CD4-positive, alpha-beta T cell treated with Interleukin-6 at 100 ng/mL for 8 hours (primary cell): ENCODE results near the gene PHF19.

Source experiments
- DNase-seq: peaks from one replicate; pipeline ENCODE4 v3.0.0-alpha.2; 2020; ENCODE audit warnings: mixed read lengths, low spot score

Gene PHF19

DNA sequence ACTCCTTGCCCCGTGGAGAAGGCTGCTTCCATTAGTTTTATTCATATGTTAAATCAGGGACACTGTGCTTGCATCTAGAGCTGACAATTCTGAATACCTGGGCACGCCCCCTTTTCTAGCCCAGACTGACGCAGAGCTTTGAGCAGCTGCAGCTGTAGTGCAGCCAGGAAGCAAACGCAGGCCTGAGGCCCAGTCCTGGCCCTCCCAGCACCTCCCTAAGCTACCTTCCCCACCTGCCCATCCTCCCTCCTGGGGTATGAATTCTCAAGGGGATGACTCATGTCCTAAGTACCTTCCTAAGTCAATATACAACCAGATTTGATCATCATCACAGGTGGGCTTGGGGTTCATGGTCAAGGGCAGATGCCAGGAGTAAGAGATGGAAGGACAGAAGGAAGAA, 3.5 kb downstream of the PHF19 start:
- DNase-seq, result peak; percentile 27

DNA sequence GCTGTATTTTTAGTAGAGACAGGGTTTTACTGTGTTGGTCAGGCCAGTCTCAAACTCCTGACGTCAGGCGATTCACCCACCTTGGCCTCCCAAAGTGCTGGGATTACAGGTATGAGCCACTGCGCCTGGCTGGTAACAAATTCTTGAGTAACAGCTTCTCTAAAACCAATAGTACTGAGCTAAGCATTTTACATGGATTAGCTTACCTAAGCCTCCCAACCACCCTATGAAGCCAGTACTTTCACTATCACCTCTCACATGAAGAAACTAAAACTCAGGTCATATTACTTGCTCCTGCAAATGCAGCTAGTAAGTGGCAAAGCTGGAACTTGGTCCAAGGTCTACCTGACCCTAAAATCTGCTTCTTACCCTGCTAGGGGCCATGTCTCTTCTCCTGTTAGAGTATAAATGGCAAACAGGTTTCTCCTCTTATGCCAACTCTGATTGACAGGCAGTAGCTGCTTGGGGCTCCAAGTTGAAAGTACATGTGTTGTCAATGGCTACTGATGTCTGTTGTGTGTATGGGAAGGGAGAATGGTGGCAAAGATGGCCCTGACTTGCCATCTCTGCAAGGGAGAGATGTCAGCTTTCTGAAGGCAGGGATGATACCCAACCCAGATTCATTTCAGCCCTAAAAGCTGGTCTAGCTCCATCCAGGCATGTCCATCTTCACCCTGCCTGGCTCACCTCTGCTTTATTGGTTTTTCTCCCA, 4.0 kb downstream of the PHF19 start:
- DNase-seq, result no peak

DNA sequence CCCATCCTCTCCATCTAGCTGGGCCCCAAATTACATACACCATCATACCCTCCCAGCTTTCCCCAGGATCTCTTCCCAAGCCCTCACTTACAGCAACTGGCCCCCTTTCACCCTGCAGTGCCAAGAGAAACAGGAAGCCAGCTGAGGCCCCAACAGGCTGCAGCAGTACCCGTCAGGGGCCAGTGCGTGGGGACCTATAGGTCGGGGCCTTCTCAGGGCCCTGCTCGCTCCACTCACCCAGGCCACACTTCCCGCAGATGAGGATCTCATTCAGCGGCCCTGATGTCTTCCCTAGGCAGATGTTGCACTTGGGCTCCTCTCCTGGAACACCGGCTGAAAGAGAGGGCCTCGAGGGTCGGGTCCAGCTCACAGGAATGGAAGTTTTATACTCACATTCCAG, 6.8 kb downstream of the PHF19 start:
- DNase-seq, result no peak

DNA sequence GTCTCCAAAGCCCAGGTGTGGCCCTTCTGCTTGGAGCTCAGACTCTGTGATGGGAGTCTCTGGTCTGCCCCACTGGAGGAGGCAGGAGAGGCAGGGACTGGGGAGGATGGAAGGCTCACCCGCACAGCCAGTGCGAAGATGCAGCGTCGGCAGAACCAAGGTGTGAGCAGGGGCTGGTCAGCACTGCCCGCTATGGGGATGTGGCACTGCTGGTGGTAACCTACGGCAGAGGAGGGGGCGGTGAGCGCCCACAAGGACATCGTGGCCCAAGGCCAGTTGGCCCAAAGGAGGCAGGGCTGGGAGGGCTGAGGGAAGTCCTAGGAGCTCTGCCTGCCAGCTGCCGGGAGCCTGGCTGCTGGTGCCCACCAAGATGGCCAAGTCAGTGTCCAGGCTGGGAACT, 7.3 kb downstream of the PHF19 start:
- DNase-seq, result no peak

DNA sequence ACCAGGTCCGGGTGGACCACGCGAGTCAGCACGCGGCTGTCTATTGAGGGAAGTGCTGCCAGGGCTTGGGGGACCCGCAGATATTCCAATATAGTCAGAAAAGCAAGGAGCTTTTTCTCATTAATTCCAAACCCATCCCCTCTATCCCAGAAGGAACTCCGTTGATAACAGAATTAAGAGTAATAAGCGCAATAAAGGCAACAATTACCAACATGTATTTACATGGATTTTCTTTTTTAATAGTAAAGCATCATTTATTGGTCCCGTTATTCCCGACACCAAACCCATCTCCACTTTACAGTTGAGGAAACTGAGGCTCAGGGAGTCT, 7.7 kb downstream of the PHF19 start:
- DNase-seq, result no peak

DNA sequence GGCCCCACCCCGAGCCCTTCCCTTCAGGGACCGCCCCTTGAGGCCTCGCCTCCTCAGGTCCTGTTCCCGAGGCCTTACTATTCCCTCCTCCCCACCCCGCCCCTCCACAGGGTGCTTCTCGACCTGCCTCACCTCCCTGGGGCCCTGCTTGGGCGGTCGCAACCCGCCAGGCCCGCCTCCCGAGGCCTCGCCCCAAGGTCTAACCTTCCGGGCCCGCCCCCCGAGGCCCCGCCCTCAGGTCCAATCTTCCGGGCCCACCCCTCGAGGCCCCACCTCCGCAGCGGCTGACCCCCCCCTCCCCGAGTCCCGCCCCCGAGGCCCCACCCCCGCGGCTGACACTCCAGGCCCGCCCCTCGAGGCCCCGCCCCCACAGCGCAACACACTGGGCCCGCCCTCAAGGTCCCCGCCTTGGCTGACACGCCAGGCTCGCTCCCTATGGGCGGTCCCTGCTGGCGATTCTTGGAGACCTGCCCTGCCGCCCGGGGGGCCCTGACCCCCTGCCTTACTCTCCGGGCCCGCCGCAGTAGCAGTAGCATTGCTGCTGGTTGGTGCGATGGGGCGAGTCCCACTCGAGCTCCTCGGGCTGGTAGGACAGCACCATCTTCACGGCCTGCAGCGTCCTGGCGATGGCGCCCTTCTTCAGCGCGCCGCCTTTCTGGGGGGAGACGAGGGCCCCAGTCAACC, 8.2 kb downstream of the PHF19 start:
- peak; percentile 98 for DNase-seq

DNA sequence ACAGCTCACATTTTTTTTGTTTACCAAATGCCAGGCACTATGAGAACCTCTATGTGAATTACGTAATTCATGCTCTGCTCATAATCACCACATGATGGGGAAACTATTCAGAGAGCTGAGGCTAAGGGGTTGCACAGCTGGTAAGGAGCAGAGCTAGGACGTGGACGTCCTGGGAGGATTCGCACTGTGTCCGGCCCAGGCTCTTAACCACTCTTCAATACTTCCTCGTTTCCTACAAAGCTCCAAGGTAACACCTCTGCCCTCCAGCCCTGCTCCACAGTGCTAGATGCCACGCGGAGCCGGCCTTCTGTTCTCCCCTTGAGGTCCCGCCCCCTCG, 8.7 kb downstream of the PHF19 start:
- no peak for DNase-seq

DNA sequence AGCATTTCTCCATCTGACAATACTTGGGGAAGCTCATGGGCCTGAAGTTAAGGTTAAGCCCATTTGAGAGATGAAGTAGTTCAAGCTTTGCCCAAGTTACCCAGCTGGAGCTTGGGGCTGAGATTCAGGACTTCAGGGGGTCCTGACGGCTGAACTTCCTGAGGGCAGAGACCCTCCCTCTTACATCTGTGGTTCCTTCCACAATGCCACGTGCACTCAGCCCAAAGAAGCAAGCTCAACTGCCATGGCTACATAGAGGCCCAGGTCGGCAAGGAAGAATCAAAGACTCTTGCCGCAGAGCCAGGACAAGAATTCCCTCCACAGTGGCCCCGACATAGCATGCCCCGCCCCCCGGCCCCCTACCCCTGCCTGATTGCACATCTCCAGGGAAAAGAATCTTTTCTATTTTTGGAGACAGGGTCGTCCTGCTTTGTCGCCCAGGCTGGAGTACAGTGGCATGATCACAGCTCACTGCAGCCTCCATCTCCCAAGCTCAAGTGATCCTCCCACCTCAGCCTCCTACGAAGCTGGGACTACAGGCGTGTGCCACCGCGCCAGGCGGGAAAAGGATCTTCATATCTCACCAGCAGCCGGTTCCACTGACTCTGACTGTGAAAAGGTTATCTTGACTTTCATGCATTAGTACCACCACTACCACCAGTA, 9.2 kb downstream of the PHF19 start:
- no peak for DNase-seq

DNA sequence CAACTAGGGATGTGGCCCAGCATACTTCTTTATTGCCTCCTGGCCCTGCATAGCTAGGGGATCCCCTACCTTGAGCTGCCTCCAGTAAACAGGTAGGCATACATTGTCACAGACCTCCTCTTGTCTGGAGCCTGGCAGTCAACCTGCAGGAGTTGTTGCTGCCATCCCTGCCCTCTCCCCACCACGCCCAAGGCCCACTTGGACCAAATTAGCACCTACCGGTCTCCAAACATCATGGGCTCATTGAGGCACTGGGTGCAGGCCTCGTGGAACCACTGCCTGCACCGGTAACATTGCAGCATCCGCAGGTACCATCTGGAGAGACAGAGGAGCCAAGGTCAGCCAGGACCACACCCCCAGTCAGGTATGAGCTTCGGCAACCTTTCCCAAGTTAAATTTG, 10.3 kb downstream of the PHF19 start:
- DNase-seq, result no peak

DNA sequence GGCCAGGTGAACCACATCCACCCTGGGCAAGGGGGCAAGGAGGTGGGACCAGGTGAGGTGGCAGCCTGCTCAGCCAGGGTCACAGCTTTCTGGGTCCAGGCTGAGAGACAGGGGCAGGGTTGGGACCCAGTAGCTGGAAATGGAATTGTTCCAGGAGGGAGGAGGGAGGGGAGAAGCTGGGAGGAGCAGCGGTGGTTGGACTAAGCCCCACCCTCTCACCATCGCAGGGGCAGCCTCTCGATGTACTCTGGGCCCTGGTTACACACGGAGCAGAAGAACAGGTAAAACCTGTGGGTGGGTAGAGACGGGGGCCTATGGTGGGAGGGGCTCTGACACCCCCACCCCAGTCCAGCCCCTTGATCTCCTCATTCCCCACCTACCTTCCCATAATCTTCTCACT, 11.2 kb downstream of the PHF19 start:
- no peak for DNase-seq

DNA sequence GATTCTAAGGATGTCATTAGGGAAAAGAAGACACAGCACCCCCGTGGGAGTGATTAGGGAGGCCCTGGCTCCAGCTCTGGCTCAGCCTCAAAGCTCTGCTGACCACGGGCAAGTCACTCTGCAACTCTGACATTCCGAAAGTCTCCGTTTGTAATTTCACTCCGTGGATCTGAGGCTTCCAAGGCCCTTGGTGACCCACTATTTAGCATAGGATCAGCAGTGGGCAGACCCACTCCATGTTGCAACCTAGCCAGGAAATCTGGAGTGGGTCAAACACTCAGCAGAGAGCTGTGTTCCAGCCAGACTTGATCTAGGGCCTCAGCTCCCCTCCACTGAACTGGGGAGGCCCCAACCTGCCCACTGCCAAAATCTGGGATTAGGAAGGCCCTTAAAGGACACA, 11.8 kb downstream of the PHF19 start:
- no peak for DNase-seq

DNA sequence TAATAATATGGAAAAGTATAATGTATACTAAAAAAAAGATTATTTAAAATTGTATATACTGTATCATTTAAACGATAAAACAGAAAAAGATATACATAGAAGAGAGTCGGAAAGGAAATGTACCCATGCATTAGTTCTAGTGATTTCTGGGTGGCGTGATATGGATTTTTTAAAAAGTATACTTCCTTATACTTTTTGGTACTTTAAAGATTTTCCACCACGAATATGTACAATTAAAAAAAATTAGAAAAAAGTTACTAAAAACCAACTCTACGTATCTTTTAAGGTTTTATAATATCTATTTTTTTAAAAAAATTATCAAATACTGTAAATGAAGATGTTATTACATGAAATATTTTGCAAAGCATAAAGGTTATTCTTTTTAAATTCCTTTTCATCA, 12.3 kb downstream of the PHF19 start:
- no peak for DNase-seq

DNA sequence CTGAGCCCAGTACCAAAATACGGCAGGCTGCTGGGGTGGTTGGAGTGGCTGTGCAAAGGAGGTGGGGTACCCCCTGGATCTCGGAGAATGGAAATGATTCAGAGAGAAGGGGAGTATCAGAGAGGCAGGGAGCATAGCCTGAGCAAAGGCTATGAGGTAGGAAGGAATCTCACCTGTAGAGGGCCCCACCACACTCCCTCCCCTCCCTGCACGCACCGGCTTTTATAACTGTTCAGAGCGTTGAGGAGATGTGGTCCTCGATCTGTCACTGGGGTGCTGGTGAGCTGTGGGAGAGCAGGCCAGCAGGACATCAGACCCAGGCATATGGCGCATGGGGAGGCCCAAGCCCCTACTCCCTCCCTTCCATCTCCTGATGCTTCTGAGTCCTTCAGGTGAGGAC, 13.2 kb downstream of the PHF19 start:
- DNase-seq, result no peak

DNA sequence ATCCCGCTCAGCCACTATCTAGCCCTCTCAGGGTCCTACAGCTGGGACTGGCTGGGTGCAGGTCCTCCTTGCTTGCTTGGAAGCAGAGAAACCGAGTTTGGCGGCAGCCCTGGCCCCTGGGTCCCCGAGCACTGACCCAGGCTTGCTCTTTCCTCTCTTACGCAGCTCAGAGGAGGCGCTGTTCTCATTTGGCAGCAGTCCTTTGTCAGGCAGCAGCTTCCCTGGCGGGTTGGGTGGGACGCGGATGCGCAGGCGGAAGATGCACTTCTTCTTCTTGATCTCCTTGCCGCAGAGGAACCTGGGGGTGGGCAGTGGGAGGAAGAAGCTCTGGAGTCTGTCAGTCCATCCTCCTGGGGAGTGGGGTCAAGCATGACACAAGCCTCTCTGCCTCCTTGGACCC, 14.5 kb downstream of the PHF19 start:
- DNase-seq, result no peak

DNA sequence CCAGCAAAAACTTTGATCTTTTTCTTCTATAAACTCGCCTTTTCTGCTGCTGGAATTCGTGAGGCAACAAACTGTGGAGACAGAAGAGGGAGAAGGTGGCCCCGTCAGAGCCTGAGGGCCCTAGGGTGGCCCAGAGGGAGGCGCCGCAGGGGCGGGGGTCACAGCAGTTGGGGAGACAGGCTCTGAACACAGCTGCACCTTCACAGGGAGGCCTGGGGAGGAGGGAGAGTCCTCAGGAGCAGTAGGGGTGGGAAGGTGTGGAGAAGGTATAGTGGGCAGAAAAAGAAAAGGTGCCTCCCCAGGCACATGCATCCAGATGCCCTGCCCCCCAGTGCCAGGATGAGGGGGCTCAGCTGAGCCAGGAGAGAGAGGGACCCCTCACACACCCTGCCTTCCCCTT, 15.1 kb downstream of the PHF19 start:
- no peak for DNase-seq

DNA sequence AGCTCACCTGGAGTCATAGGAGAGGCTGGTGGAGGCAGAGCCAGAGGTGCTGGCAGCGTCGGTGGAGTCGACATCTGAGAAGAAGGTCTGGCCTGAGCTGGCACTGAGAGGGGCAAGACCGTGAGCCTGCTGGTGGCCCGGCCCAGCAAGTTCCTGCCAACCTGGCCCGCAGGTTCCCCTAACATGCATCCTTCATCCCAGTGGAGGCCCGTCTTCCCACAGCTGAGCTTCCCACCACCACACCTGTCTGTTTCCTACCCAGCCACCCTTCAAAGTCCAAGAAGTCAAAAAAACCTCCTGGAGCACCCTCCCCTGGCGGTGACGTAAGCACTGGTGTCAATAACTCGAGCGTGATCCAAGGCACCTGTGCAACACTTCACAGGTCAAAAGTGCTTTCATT, 16.9 kb downstream of the PHF19 start:
- no peak for DNase-seq

DNA sequence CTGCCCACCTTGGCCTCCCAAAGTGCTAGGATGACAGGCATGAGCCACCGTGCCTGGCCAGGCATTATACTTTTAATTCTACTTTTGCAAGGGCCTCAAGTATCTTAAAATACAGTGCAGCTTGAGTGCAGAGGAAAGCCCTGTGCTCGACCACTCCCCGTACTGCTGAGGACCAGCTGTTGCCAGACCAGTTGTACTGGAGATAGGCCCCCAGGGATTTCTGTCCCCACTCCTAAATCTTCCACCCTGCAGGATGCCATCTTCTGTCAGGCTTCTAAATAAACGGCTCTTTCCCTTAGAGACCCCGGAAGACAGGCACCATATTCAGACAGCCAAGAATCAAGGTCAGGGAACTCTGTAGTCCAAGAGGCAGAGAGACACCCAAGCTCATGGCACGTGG, 17.6 kb downstream of the PHF19 start:
- no peak for DNase-seq

DNA sequence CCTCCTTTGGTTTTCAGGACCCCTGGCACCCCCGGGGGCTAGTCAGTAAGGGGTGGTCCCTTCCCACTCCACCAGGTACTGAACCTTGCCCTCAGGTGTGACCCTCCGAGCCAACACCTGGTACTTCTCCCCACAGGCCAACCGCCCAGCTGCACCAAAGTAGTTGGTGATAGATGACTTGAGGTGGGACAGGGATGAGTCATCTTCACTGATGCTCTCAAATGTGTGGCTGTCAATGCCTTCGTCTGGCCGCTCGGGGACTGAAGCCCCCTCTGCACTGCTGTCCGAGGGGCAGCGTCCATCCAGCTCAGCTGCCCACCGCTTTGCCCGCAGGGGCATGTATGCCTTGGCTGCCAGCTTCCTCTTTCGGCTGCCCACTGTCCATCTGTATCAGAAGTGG, 19.1 kb downstream of the PHF19 start:
- no peak for DNase-seq

DNA sequence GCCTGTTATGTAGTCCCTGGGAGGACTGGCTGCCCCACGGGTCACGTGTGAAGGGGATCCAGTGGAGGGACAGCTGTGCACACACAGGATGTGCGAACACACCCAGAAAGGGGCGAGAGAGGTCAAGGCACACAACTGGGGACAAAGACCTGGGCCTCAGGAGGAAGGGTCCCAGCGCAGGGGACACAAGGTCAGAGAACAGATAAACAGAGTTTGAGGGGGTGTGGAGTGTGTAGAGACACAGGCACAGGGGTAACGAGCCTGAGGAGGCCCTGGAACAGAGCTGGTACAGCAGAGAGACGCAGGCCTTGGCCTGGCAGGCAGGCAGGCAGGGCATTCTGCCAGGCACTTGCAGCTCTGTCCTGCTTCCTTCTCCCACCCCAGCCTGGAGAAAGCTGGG, 19.5 kb downstream of the PHF19 start:
- no peak for DNase-seq

DNA sequence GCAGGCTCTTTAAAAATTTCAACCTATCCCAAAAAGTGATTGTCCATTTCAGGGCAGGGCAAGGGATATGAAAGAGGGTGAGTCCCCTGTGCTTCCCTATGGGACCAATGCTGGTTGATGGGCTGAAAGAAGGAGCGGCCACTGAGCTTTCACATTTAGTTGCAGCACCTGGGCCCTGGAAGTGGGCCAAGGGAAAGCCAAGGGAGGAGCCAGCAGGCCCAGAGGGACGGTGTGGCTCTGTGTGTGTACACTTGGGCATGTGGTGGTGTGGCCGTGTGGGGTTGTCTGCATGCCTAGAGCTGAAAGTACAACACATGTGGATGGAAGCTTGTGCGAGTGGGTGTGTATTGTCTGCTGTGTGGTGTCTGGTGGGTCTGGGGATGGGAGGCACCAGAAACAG, 20.3 kb downstream of the PHF19 start:
- DNase-seq, result no peak

DNA sequence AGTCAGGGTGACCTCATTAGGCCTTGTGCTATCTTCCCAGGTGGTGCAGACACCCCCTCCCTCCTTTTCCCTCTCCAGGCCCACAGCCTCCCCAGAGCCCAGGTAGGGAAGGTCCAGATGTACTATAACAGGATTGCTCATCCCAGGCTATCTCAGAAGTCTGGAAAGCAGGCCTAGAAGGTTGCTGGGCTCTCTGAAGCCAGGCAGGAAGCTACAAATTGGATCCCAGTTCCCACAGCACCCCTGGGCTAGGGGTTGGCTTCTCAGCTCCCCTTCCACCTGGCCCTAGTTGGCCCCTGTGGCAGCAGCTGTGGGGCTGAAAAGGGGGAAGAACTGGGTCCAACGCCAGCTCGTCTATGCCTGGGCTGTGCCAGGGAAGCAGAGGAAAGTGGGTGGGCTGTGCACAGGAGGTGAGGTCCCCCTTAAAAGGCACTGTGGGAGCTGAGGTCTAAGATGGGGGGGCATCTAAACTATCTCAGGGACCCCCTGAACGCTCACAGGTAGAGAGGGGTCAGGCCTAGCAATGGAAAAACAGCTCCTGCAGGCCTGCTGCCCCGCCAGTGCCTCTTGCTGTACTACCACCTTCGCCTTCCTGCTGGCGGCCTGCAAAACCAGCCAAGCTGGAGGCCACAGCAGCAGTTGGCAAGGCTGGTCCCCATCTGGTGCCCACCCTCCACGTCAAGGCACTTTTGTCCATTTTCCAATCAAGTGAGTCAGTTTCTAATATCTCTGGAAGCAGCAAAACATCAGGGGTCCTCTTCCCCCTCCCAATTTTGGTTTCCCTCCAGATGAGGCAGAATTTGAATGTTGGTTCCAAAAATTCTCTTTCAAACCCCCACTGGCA, 20.9 kb downstream of the PHF19 start:
- DNase-seq, result no peak

DNA sequence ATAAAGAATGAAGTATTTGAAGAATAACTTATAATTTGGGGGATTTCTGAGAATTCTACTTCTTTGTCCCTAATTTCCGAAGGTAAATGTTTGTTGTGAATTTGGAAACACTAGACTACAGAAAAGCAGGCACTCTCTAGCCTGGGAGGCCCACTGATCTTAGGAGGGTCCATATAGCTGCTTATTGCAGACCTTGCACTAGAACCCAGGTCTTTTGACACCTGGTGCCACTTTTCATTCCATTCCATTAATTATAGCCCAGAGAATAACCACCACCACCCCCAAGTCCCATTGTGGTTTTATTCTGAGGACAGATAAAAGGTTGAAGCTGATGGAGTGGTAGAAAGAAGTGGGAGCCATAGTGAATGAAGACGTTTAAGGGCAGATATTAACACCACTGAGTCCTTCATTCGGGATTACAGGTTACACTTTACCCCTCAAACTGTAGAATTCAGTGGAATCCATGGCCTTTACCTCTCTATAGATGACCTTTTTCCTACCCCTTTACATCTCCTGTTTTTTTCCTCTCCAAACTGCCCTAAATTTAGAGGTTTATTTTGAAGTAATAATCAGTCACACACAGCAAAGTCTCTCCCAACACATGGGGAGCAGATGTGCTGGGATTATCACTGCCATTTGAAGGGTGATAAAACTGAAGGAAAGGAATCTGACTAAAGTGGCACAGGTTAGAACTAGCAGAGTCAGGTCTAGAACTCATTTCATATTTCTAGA, 22.2 kb downstream of the PHF19 start:
- no peak for DNase-seq
